ENCODE measurements around the gene SHFL. TPM values are rescaled to one million over a fixed set of nuclear protein-coding genes. Genes with fewer than 3 reads are reported as not detected.
A peak's percentile ranks its signal among the peaks of the same experiment; 100 is the strongest.

The SHFL gene
- total RNA-seq, 1 experiment from 2014 or later = 17.4 TPM

- intact Hi-C loops (cut with micrococcal nuclease; ENCODE audit: unreplicated experiment) = no loop called here
Measured at GRCh38 chr19:10104665-10105508, 18.8 kb downstream of the SHFL start.

DNA sequence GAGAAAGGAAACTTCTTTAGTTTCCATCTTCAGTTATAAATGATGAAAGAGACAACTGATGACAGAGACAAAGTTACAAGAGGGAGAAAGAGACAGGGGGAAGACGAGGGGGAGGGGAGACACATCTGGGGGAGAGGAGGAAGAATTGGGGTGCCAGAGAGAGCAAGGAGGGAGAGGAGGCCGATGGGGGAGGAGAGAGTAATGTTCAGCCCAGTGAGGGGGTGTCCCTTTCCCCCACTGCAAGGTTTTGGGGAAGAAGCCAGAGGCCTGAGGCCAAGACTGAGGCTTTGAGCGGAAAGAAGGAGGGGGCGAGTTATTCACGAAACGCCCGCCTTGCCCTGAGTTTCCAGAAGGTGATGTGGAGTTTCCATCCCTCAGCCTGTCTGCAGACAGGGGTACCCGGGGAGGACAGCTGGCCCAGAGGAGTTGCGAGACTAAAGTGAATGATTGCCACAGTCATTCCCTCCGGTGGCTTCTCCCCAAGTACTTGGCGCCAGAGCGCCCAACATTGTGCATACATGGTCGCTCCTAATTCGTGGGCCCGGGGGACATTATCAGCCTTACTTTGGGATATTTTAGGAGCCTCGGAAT, 19.5 kb downstream of the SHFL start:
- no peak overlapping the region for H3K27ac ChIP-seq (ENCODE audit: low read length)
- ATAC-seq (no peak), DNase-seq (ENCODE audit: low read depth, low spot score) (no peak)
- H3K36me3 ChIP-seq (ENCODE audit: control insufficient read depth, insufficient read depth, low read length) = peaks cover 14% of the 10 kb centered on the region
- no TSS peak for BruUV-seq (replicated peaks)
- no peaks in the 10 kb centered on the region for H3K27me3 ChIP-seq (ENCODE audit: control insufficient read depth, insufficient read depth, low read length)
- in situ Hi-C loops (cut with HindIII; ENCODE audit: low pct_unique_long_range_greater_than_20kb, low sequenced_read_pairs) = no loop called here
- no peaks in the 10 kb centered on the region for H3K9me3 ChIP-seq (ENCODE audit: control insufficient read depth, insufficient read depth, low read depth, low read length)
- peak overlapping the region; percentile 26 to 82; a peak in 2 of 4 replicates for H3K4me3 ChIP-seq (ENCODE audit: low read depth in 2 of 2, low read length in 2 of 2)
- no peaks in the 10 kb centered on the region; the same call in 1 of the 2 replicates for H3K4me1 ChIP-seq (ENCODE audit: control insufficient read depth, insufficient read depth, low read length)
- intact Hi-C loops (cut with micrococcal nuclease; ENCODE audit: unreplicated experiment) = no loop called here
- POLR2A ChIA-PET = no interaction called here
- TF ChIP-seq, protein P1, sequence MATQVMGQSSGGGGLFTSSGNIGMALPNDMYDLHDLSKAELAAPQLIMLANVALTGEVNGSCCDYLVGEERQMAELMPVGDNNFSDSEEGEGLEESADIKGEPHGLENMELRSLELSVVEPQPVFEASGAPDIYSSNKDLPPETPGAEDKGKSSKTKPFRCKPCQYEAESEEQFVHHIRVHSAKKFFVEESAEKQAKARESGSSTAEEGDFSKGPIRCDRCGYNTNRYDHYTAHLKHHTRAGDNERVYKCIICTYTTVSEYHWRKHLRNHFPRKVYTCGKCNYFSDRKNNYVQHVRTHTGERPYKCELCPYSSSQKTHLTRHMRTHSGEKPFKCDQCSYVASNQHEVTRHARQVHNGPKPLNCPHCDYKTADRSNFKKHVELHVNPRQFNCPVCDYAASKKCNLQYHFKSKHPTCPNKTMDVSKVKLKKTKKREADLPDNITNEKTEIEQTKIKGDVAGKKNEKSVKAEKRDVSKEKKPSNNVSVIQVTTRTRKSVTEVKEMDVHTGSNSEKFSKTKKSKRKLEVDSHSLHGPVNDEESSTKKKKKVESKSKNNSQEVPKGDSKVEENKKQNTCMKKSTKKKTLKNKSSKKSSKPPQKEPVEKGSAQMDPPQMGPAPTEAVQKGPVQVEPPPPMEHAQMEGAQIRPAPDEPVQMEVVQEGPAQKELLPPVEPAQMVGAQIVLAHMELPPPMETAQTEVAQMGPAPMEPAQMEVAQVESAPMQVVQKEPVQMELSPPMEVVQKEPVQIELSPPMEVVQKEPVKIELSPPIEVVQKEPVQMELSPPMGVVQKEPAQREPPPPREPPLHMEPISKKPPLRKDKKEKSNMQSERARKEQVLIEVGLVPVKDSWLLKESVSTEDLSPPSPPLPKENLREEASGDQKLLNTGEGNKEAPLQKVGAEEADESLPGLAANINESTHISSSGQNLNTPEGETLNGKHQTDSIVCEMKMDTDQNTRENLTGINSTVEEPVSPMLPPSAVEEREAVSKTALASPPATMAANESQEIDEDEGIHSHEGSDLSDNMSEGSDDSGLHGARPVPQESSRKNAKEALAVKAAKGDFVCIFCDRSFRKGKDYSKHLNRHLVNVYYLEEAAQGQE (IDR thresholded peaks at IDR 0.05; ENCODE audit: insufficient read depth in 1 of 2, low read depth in 2 of 2, low read length in 1 of 2) = no peak
- 0 out of 2 replicates have a peak, but pooled peaks have one; percentile 28 for TF ChIP-seq TCF7L2 (IDR thresholded peaks at IDR 0.05; ENCODE audit: low read depth, low read length)
- CTCF ChIA-PET = interaction anchor here (0.6 kb wide), 1 partner anchor 283 kb away, joined by 3 read pairs; no protein-coding TSS in a partner anchor

More at GRCh38 chr19:10104665-10105508, 18.8 kb downstream of the SHFL start:
- ChIA-PET CTCF (no interaction called here), POLR2A (no interaction called here)
- no peaks in the 10 kb centered on the region for H3K27me3 ChIP-seq (ENCODE audit: control insufficient read depth, insufficient read depth, low read length)
- H3K4me3 ChIP-seq (ENCODE audit: low read depth in 2 of 2, low read length in 2 of 2) = no peak overlapping the region
- ATAC-seq = no peak
- in situ Hi-C loops (cut with HindIII; ENCODE audit: low pct_unique_long_range_greater_than_20kb, low sequenced_read_pairs) = no loop called here
- H3K9me3 ChIP-seq (ENCODE audit: control insufficient read depth, insufficient read depth, low read depth, low read length) = no peaks in the 10 kb centered on the region
- no peak for TF ChIP-seq SIN3A (IDR thresholded peaks at IDR 0.05; ENCODE audit: borderline replicate concordance, insufficient read depth, low read depth, low read length)
- H3K4me1 ChIP-seq (ENCODE audit: control insufficient read depth, insufficient read depth, low read length) = no peaks in the 10 kb centered on the region
- peaks cover 14% of the 10 kb centered on the region for H3K36me3 ChIP-seq (ENCODE audit: control insufficient read depth, insufficient read depth, low read length)
- no TSS peak for BruUV-seq (replicated peaks)
- H3K27ac ChIP-seq (ENCODE audit: low read length) = no peak overlapping the region
- no peak for DNase-seq (ENCODE audit: low read depth, low spot score)

DNA sequence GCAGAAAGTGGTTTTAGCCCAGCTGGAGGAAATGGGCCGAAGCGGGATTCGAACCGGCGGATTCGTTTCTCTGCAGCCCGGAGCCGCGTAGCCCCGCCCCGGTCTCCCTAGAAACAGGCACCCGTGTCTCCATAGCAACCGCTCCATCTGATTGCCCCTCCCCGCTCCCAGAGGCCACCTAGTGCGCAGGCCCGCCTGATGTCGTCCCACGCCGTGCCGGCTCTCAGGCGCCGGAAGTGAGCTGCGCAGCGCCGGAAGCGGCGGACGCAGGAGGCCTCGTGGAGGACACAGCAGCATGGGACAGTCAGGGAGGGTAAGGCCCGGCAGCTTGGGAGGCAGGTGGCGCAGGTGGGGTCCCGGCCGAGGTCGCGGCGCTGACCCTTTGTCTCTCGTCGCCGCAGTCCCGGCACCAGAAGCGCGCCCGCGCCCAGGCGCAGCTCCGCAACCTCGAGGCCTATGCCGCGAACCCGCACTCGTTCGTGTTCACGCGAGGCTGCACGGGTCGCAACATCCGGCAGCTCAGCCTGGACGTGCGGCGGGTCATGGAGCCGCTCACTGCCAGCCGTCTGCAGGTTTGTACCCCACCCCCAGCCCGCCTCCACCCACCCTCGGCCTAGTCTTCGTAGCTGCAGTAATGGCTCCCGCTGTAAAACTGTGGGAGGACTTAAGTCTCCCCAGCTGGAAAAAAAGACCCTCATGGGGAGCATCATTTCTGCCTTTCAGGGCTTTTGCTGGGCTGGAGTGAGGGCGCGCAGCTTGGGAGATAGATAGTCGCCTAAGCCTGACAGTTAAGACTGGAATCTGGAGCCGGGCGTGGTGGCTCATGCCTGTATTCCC, 20.2 kb downstream of the SHFL start, which contains the start of gene PPAN:
TSS of gene PPAN (plus strand) at position 263 of the 837 bp plus-strand sequence. CDS start at position 296, 33 bp downstream.
- H3K4me3 ChIP-seq (ENCODE audit: low read depth in 2 of 2, low read length in 2 of 2) = peak within 1 kb of the TSS; percentile 82 to 94
- peak within 1 kb of the TSS; percentile 90 for H3K27ac ChIP-seq (ENCODE audit: low read length)
- no peaks in the 10 kb centered on the region for H3K9me3 ChIP-seq (ENCODE audit: control insufficient read depth, insufficient read depth, low read depth, low read length)
- intact Hi-C loops (cut with micrococcal nuclease; ENCODE audit: unreplicated experiment) (no loop called here), in situ Hi-C loops (cut with HindIII; ENCODE audit: low pct_unique_long_range_greater_than_20kb, low sequenced_read_pairs) (no loop called here)
- peaks cover under 1% of the 10 kb centered on the region for H3K4me1 ChIP-seq (ENCODE audit: control insufficient read depth, insufficient read depth, low read length)
- peaks cover 14% of the 10 kb centered on the region for H3K36me3 ChIP-seq (ENCODE audit: control insufficient read depth, insufficient read depth, low read length)
- H3K27me3 ChIP-seq (ENCODE audit: control insufficient read depth, insufficient read depth, low read length) = no peaks in the 10 kb centered on the region
- DNase-seq (ENCODE audit: low read depth, low spot score) (peak; percentile 76), ATAC-seq (peak; percentile 98)
- ChIA-PET CTCF (interaction anchor here (0.5 to 0.7 kb wide), 6 partner anchors 8 to 282 kb away, joined by 3 to 9 read pairs (median 3); no protein-coding TSS in a partner anchor), POLR2A (no interaction called here)
- no peak for TF ChIP-seq TCF7L2 (IDR thresholded peaks at IDR 0.05; ENCODE audit: low read depth, low read length)
- peak; percentile 61; the same call in 1 of the 2 replicates for TF ChIP-seq SIN3A (IDR thresholded peaks at IDR 0.05; ENCODE audit: borderline replicate concordance, insufficient read depth, low read depth, low read length)
- TF ChIP-seq POLR2AphosphoS5 (IDR thresholded peaks at IDR 0.05; ENCODE audit: low read depth, low read length) = peak; percentile 90
- TF ChIP-seq, protein P1 (IDR thresholded peaks at IDR 0.05; ENCODE audit: insufficient read depth in 1 of 2, low read depth in 2 of 2, low read length in 1 of 2) = no peak
- TF ChIP-seq CTCF (IDR thresholded peaks at IDR 0.05) = no peak
- BruUV-seq (replicated peaks) = no TSS peak
